Measurements from ENCODE around the gene OOEP.

The OOEP gene

GRCh38 chr6:73369563-73369962 is at the start of gene OOEP:
TSS of gene OOEP (minus strand) at chr6:73369897. CDS start at chr6:73369792, 105 bp downstream.
- no peak within 1 kb of the TSS for H3K4me2 ChIP-seq (ENCODE audit: low read depth, low read length, poor library complexity, severe bottlenecking)
- H3K27me3 ChIP-seq (ENCODE audit: insufficient read depth, low read length, poor library complexity, severe bottlenecking): no peaks in the 10 kb centered on the region
- TF ChIP-seq EZH2phosphoT487 (IDR thresholded peaks at IDR 0.05; ENCODE audit: borderline replicate concordance): no peak
- TF ChIP-seq CTCF (conservative IDR thresholded peaks at IDR 0.05; ENCODE audit: low read length): no peak
- H3K9me2 ChIP-seq (replicated peaks; ENCODE audit: low read depth, low read length): no peaks in the 10 kb centered on the region
- no peaks in the 10 kb centered on the region for H3K79me2 ChIP-seq (ENCODE audit: insufficient read depth, low read length)
- H3K9ac ChIP-seq (ENCODE audit: low read depth, low read length, poor library complexity, severe bottlenecking): no peak within 1 kb of the TSS
- no peaks in the 10 kb centered on the region for H3F3A ChIP-seq (ENCODE audit: low read depth)
- H3K4me3 ChIP-seq (ENCODE audit: low read length, poor library complexity, severe bottlenecking): no peak within 1 kb of the TSS
- H2AFZ ChIP-seq (ENCODE audit: low read length): no peak within 1 kb of the TSS
- no peaks in the 10 kb centered on the region for H4K20me1 ChIP-seq (ENCODE audit: insufficient read depth, low read length, poor library complexity, severe bottlenecking)
- no peaks in the 10 kb centered on the region for H3K4me1 ChIP-seq (ENCODE audit: insufficient read depth, low read length, poor library complexity, severe bottlenecking)
- H3K9me3 ChIP-seq (ENCODE audit: insufficient read depth, low read depth, low read length): no peaks in the 10 kb centered on the region; the same call in 1 of the 2 replicates
- H3K36me3 ChIP-seq (ENCODE audit: insufficient read depth, low read length): no peaks in the 10 kb centered on the region

- TF ChIP-seq CTCF (conservative IDR thresholded peaks at IDR 0.05; ENCODE audit: low read length): no peak
- no peak for TF ChIP-seq EZH2phosphoT487 (IDR thresholded peaks at IDR 0.05; ENCODE audit: borderline replicate concordance)
Measured at GRCh38 chr6:73418081-73418741, 48.5 kb upstream of the OOEP start.

GRCh38 chr6:73413102-73413501 is 43.4 kb upstream of the OOEP start:
- TF ChIP-seq EZH2phosphoT487 (IDR thresholded peaks at IDR 0.05; ENCODE audit: borderline replicate concordance): no peak
- TF ChIP-seq CTCF (conservative IDR thresholded peaks at IDR 0.05; ENCODE audit: low read length): no peak
- Histone ChIP-seq H3K27me3 (ENCODE audit: insufficient read depth, low read length, poor library complexity, severe bottlenecking) (no peaks in the 10 kb centered on the region), H3K4me1 (ENCODE audit: insufficient read depth, low read length, poor library complexity, severe bottlenecking) (no peaks in the 10 kb centered on the region), H3F3A (ENCODE audit: low read depth) (no peaks in the 10 kb centered on the region), H3K79me2 (ENCODE audit: insufficient read depth, low read length) (no peaks in the 10 kb centered on the region), H2AFZ (ENCODE audit: low read length) (no peak overlapping the region), H3K9me3 (ENCODE audit: insufficient read depth, low read depth, low read length) (no peaks in the 10 kb centered on the region), H3K9ac (ENCODE audit: low read depth, low read length, poor library complexity, severe bottlenecking) (no peak overlapping the region), H3K4me2 (ENCODE audit: low read depth, low read length, poor library complexity, severe bottlenecking) (no peak overlapping the region), H4K20me1 (ENCODE audit: insufficient read depth, low read length, poor library complexity, severe bottlenecking) (no peaks in the 10 kb centered on the region), H3K36me3 (ENCODE audit: insufficient read depth, low read length) (no peaks in the 10 kb centered on the region), H3K9me2 (replicated peaks; ENCODE audit: low read depth, low read length) (no peaks in the 10 kb centered on the region), H3K4me3 (ENCODE audit: low read length, poor library complexity, severe bottlenecking) (no peak overlapping the region)

More at GRCh38 chr6:73418081-73418741, 48.5 kb upstream of the OOEP start:
- H3K36me3 ChIP-seq (ENCODE audit: insufficient read depth, low read length): peaks cover 5% of the 10 kb centered on the region; the same call in 1 of the 2 replicates
- no peaks in the 10 kb centered on the region for H3F3A ChIP-seq (ENCODE audit: low read depth)
- no peak overlapping the region for H2AFZ ChIP-seq (ENCODE audit: low read length)
- H3K27me3 ChIP-seq (ENCODE audit: insufficient read depth, low read length, poor library complexity, severe bottlenecking): no peaks in the 10 kb centered on the region
- H3K9me2 ChIP-seq (replicated peaks; ENCODE audit: low read depth, low read length): no peaks in the 10 kb centered on the region
- H3K9ac ChIP-seq (ENCODE audit: low read depth, low read length, poor library complexity, severe bottlenecking): no peak overlapping the region
- H3K4me1 ChIP-seq (ENCODE audit: insufficient read depth, low read length, poor library complexity, severe bottlenecking): no peaks in the 10 kb centered on the region
- no peaks in the 10 kb centered on the region for H3K79me2 ChIP-seq (ENCODE audit: insufficient read depth, low read length)
- no peak overlapping the region for H3K4me2 ChIP-seq (ENCODE audit: low read depth, low read length, poor library complexity, severe bottlenecking)
- no peaks in the 10 kb centered on the region for H3K9me3 ChIP-seq (ENCODE audit: insufficient read depth, low read depth, low read length)
- no peaks in the 10 kb centered on the region for H4K20me1 ChIP-seq (ENCODE audit: insufficient read depth, low read length, poor library complexity, severe bottlenecking)
- H3K4me3 ChIP-seq (ENCODE audit: low read length, poor library complexity, severe bottlenecking): no peak overlapping the region

Measured in Loucy (cell line).